BLaER1 (cell line): ENCODE data around the gene TBC1D22A.

Experiments used
- H3K27ac ChIP-seq: shearing (Covaris generic); formaldehyde crosslinking; 2 replicates; pipeline ENCODE4 v1.8.1; 2022
- H3K27me3 ChIP-seq: shearing (Covaris generic); formaldehyde crosslinking; 2 replicates; pipeline ENCODE4 v1.8.1; 2022
- H3K36me3 ChIP-seq: shearing (Covaris generic); formaldehyde crosslinking; 2 replicates; pipeline ENCODE4 v1.8.1; 2022
- H3K4me1 ChIP-seq: shearing (Covaris generic); formaldehyde crosslinking; 2 replicates; pipeline ENCODE4 v1.8.1; 2022
- H3K4me2 ChIP-seq: shearing (Covaris generic); formaldehyde crosslinking; 2 replicates; pipeline ENCODE4 v1.8.1; 2022
- H3K4me3 ChIP-seq: shearing (Covaris generic); formaldehyde crosslinking; 2 replicates; pipeline ENCODE4 v1.8.1; 2022
- H3K9ac ChIP-seq: shearing (Covaris generic); formaldehyde crosslinking; 2 replicates; pipeline ENCODE4 v1.8.1; 2022
- H3K9me3 ChIP-seq: shearing (Covaris generic); formaldehyde crosslinking; 2 replicates; pipeline ENCODE4 v1.8.1; 2022
- H4K20me1 ChIP-seq: shearing (Covaris generic); formaldehyde crosslinking; 2 replicates; pipeline ENCODE4 v1.8.1; 2022
- Cebpa-rat ChIP-seq: shearing (Covaris generic); IDR thresholded peaks from 2 replicates; pipeline ENCODE4 v1.8.1; 2022

The TBC1D22A gene

GRCh38 chr22:47172771-47173534 is 410.5 kb downstream of the TBC1D22A start:
- Histone ChIP-seq H3K4me1 (peaks cover 23% of the 10 kb centered on the region), H3K36me3 (peaks cover 53% of the 10 kb centered on the region), H3K4me3 (no peak overlapping the region), H3K9ac (no peak overlapping the region), H3K27ac (no peak overlapping the region), H3K4me2 (no peak overlapping the region), H3K27me3 (no peaks in the 10 kb centered on the region), H4K20me1 (peaks cover 52% of the 10 kb centered on the region), H3K9me3 (no peaks in the 10 kb centered on the region; the same call in 1 of the 2 replicates)
- TF ChIP-seq Cebpa-rat: no peak

- H3K27ac ChIP-seq: no peak overlapping the region
- H3K4me3 ChIP-seq: no peak overlapping the region
- H3K27me3 ChIP-seq: no peaks in the 10 kb centered on the region
- H3K4me2 ChIP-seq: no peak overlapping the region
- no peak overlapping the region for H3K9ac ChIP-seq
- H3K9me3 ChIP-seq: no peaks in the 10 kb centered on the region
- no peak for TF ChIP-seq Cebpa-rat
- peaks cover 52% of the 10 kb centered on the region for H4K20me1 ChIP-seq
- H3K4me1 ChIP-seq: peaks cover 23% of the 10 kb centered on the region
- peaks cover 53% of the 10 kb centered on the region for H3K36me3 ChIP-seq
These were observed 411.1 kb downstream of the TBC1D22A start for GRCh38 chr22:47173535-47174021.

- H3K27ac ChIP-seq: no peak overlapping the region
- H3K4me2 ChIP-seq: no peak overlapping the region
- H3K27me3 ChIP-seq: no peaks in the 10 kb centered on the region
- H3K4me1 ChIP-seq: peaks cover 23% of the 10 kb centered on the region
- no peak for TF ChIP-seq Cebpa-rat
- no peak overlapping the region for H3K9ac ChIP-seq
- H3K9me3 ChIP-seq: no peaks in the 10 kb centered on the region
- H4K20me1 ChIP-seq: peaks cover 51% of the 10 kb centered on the region
- no peak overlapping the region for H3K4me3 ChIP-seq
- H3K36me3 ChIP-seq: peaks cover 48% of the 10 kb centered on the region
These were observed 411.6 kb downstream of the TBC1D22A start for GRCh38 chr22:47174096-47174495.

GRCh38 chr22:47174671-47175112 is 412.2 kb downstream of the TBC1D22A start:
- H4K20me1 ChIP-seq: peaks cover 46% of the 10 kb centered on the region
- no peak overlapping the region for H3K4me3 ChIP-seq
- H3K4me1 ChIP-seq: peaks cover 20% of the 10 kb centered on the region
- no peak for TF ChIP-seq Cebpa-rat
- H3K9ac ChIP-seq: no peak overlapping the region
- H3K27ac ChIP-seq: no peak overlapping the region
- no peaks in the 10 kb centered on the region for H3K9me3 ChIP-seq
- no peaks in the 10 kb centered on the region for H3K27me3 ChIP-seq
- H3K4me2 ChIP-seq: no peak overlapping the region
- H3K36me3 ChIP-seq: peaks cover 42% of the 10 kb centered on the region

GRCh38 chr22:47175151-47176025 is 412.9 kb downstream of the TBC1D22A start:
- peaks cover 46% of the 10 kb centered on the region for H4K20me1 ChIP-seq

GRCh38 chr22:47176026-47176389 is 413.6 kb downstream of the TBC1D22A start:
- H4K20me1 ChIP-seq: peaks cover 39% of the 10 kb centered on the region
- no peaks in the 10 kb centered on the region for H3K9me3 ChIP-seq
- H3K27me3 ChIP-seq: no peaks in the 10 kb centered on the region
- peaks cover 11% of the 10 kb centered on the region for H3K4me1 ChIP-seq
- H3K4me3 ChIP-seq: no peak overlapping the region
- no peak for TF ChIP-seq Cebpa-rat
- peaks cover 37% of the 10 kb centered on the region for H3K36me3 ChIP-seq
- no peak overlapping the region for H3K27ac ChIP-seq
- no peak overlapping the region for H3K9ac ChIP-seq
- H3K4me2 ChIP-seq: no peak overlapping the region

More at GRCh38 chr22:47175151-47176025, 412.9 kb downstream of the TBC1D22A start:
- Histone ChIP-seq H3K9ac (no peak overlapping the region), H3K9me3 (no peaks in the 10 kb centered on the region), H3K36me3 (peaks cover 37% of the 10 kb centered on the region), H3K27ac (no peak overlapping the region), H3K27me3 (no peaks in the 10 kb centered on the region), H3K4me2 (no peak overlapping the region), H3K4me3 (no peak overlapping the region), H3K4me1 (peaks cover 17% of the 10 kb centered on the region)
- no peak for TF ChIP-seq Cebpa-rat

- TF ChIP-seq Cebpa-rat: no peak
- H3K36me3 ChIP-seq: peaks cover 37% of the 10 kb centered on the region
- no peaks in the 10 kb centered on the region for H3K9me3 ChIP-seq
- no peak overlapping the region for H3K4me2 ChIP-seq
- H4K20me1 ChIP-seq: peaks cover 32% of the 10 kb centered on the region
- H3K4me1 ChIP-seq: peaks cover 5% of the 10 kb centered on the region; the same call in 1 of the 2 replicates
- no peak overlapping the region for H3K27ac ChIP-seq
- H3K4me3 ChIP-seq: no peak overlapping the region
- no peak overlapping the region for H3K9ac ChIP-seq
- no peaks in the 10 kb centered on the region for H3K27me3 ChIP-seq
These were observed 414.3 kb downstream of the TBC1D22A start for GRCh38 chr22:47176573-47177333.

GRCh38 chr22:47177334-47177815 is 414.9 kb downstream of the TBC1D22A start:
- Histone ChIP-seq H3K27me3 (no peaks in the 10 kb centered on the region), H3K9me3 (no peaks in the 10 kb centered on the region), H4K20me1 (peaks cover 26% of the 10 kb centered on the region), H3K36me3 (peaks cover 37% of the 10 kb centered on the region), H3K4me1 (peaks cover 5% of the 10 kb centered on the region; the same call in 1 of the 2 replicates), H3K4me2 (no peak overlapping the region), H3K4me3 (no peak overlapping the region), H3K27ac (no peak overlapping the region), H3K9ac (no peak overlapping the region)
- TF ChIP-seq Cebpa-rat: no peak

GRCh38 chr22:47178339-47178738 is 415.9 kb downstream of the TBC1D22A start:
- Histone ChIP-seq H3K27me3 (no peaks in the 10 kb centered on the region), H3K27ac (no peak overlapping the region), H3K4me2 (no peak overlapping the region), H3K4me3 (no peak overlapping the region), H3K9ac (no peak overlapping the region), H4K20me1 (0 out of 2 replicates have a peak, but pooled peaks cover 19% of the 10 kb centered on the region), H3K9me3 (no peaks in the 10 kb centered on the region), H3K36me3 (peaks cover 31% of the 10 kb centered on the region), H3K4me1 (peaks cover 5% of the 10 kb centered on the region; the same call in 1 of the 2 replicates)
- TF ChIP-seq Cebpa-rat: no peak
